Measurements from ENCODE around the gene NUDT5.

Gene NUDT5

GRCh38 chr10:12165999-12166775, 29.5 kb downstream of the NUDT5 start:
- H3K27ac ChIP-seq: no peak overlapping the region
- no peak for DNase-seq (ENCODE audit: low read depth, low spot score)

GRCh38 chr10:12165036-12165435, 30.7 kb downstream of the NUDT5 start:
- no peak overlapping the region for H3K27ac ChIP-seq
- DNase-seq (ENCODE audit: low read depth, low spot score): no peak

GRCh38 chr10:12164085-12164484, 31.6 kb downstream of the NUDT5 start:
- DNase-seq (ENCODE audit: low read depth, low spot score): no peak
- H3K27ac ChIP-seq: no peak overlapping the region

- no peak for DNase-seq (ENCODE audit: low read depth, low spot score)
- no peak overlapping the region for H3K27ac ChIP-seq
Measured at GRCh38 chr10:12162927-12163326, 32.8 kb downstream of the NUDT5 start.

GRCh38 chr10:12160664-12161063, 35.0 kb downstream of the NUDT5 start:
- no peak for DNase-seq (ENCODE audit: low read depth, low spot score)

GRCh38 chr10:12158111-12158510, 37.6 kb downstream of the NUDT5 start:
- H3K27ac ChIP-seq: no peak overlapping the region
- DNase-seq (ENCODE audit: low read depth, low spot score): no peak

More at GRCh38 chr10:12160664-12161063, 35.0 kb downstream of the NUDT5 start:
- H3K27ac ChIP-seq: no peak overlapping the region

- no peak for DNase-seq (ENCODE audit: low read depth, low spot score)
Measured at GRCh38 chr10:12156367-12157123, 39.1 kb downstream of the NUDT5 start.

GRCh38 chr10:12154516-12154915, 41.2 kb downstream of the NUDT5 start:
- no peak overlapping the region for H3K27ac ChIP-seq
- no peak for DNase-seq (ENCODE audit: low read depth, low spot score)

More at GRCh38 chr10:12156367-12157123, 39.1 kb downstream of the NUDT5 start:
- H3K27ac ChIP-seq: no peak overlapping the region

- no peak for DNase-seq (ENCODE audit: low read depth, low spot score)
- H3K27ac ChIP-seq: no peak overlapping the region
Measured at GRCh38 chr10:12150163-12150562, 45.5 kb downstream of the NUDT5 start.

- no peak overlapping the region for H3K27ac ChIP-seq
- no peak for DNase-seq (ENCODE audit: low read depth, low spot score)
Measured at GRCh38 chr10:12144538-12144937, 51.2 kb downstream of the NUDT5 start.

- no peak overlapping the region for H3K27ac ChIP-seq
- no peak for DNase-seq (ENCODE audit: low read depth, low spot score)
Measured at GRCh38 chr10:12140038-12140437, 55.7 kb downstream of the NUDT5 start.

- DNase-seq (ENCODE audit: low read depth, low spot score): no peak
- no peak overlapping the region for H3K27ac ChIP-seq
Measured at GRCh38 chr10:12135631-12136030, 60.1 kb downstream of the NUDT5 start.

- DNase-seq (ENCODE audit: low read depth, low spot score): no peak
- peak overlapping the region; percentile 76 for H3K27ac ChIP-seq
Measured at GRCh38 chr10:12130237-12130872, 65.3 kb downstream of the NUDT5 start.

GRCh38 chr10:12129222-12130111, 66.2 kb downstream of the NUDT5 start, which contains the start of gene SEC61A2:
SEC61A2 (plus strand) TSS chr10:12129677; CDS start chr10:12129788, 111 bp downstream.
- H3K27ac ChIP-seq: peak within 1 kb of the TSS; percentile 76
- DNase-seq (ENCODE audit: low read depth, low spot score): peak; percentile 31

GRCh38 chr10:12121673-12122072, 74.0 kb downstream of the NUDT5 start:
- H3K27ac ChIP-seq: no peak overlapping the region

More at GRCh38 chr10:12121673-12122072, 74.0 kb downstream of the NUDT5 start:
- no peak for DNase-seq (ENCODE audit: low read depth, low spot score)
